ENCODE measurements around the gene MAML3. TPM values are rescaled to one million over a fixed set of nuclear protein-coding genes. Genes with fewer than 3 reads are reported as not detected.

Gene MAML3
- total and polyA plus RNA-seq, 2 of the 13 experiments (the other 11 are each of a cell fraction or from before 2014, with no cell fraction given): 0.05 to 0.13 TPM

- TF ChIP-seq RXRA (CRISPR knock-in tag; IDR thresholded peaks at IDR 0.05) (peak; percentile 44; the same call in 1 of the 2 replicates), RXRB (CRISPR knock-in tag; IDR thresholded peaks at IDR 0.05; ENCODE audit: borderline replicate concordance) (peak; percentile 45; the same call in 1 of the 2 replicates), SIX1 (CRISPR knock-in tag; IDR thresholded peaks at IDR 0.05; ENCODE audit: borderline replicate concordance) (peak; percentile 30; the same call in 1 of the 2 replicates), ATF2 (CRISPR knock-in tag; IDR thresholded peaks at IDR 0.05) (peak; percentile 43; the same call in 1 of the 2 replicates), ZSCAN31 (CRISPR knock-in tag; IDR thresholded peaks at IDR 0.05; ENCODE audit: low read depth) (no peak), TARDBP (CRISPR knock-in tag; IDR thresholded peaks at IDR 0.05) (peak; percentile 21; the same call in 1 of the 2 replicates), KLF9 (CRISPR knock-in tag; IDR thresholded peaks at IDR 0.05; ENCODE audit: low read depth) (no peak), KDM1A (CRISPR knock-in tag; IDR thresholded peaks at IDR 0.05) (0 out of 2 replicates have a peak, but pooled peaks have one; percentile 44), BCL6 (CRISPR knock-in tag; IDR thresholded peaks at IDR 0.05) (peak; percentile 48; the same call in 1 of the 2 replicates), PAXIP1 (CRISPR knock-in tag; conservative IDR thresholded peaks at IDR 0.05) (peak; percentile 67), CTCF (CRISPR knock-in tag; IDR thresholded peaks at IDR 0.05) (peak; percentile 46), SOX5 (CRISPR knock-in tag; IDR thresholded peaks at IDR 0.05; ENCODE audit: borderline replicate concordance) (peak; percentile 86; the same call in 1 of the 2 replicates), ZNF543 (CRISPR knock-in tag; IDR thresholded peaks at IDR 0.05) (peak; percentile 54; the same call in 1 of the 2 replicates), DPF2 (CRISPR knock-in tag; IDR thresholded peaks at IDR 0.05; ENCODE audit: borderline replicate concordance, low read depth) (0 out of 2 replicates have a peak, but pooled peaks have one; percentile 38), ZBTB26 (CRISPR knock-in tag; IDR thresholded peaks at IDR 0.05; ENCODE audit: borderline replicate concordance) (0 out of 2 replicates have a peak, but pooled peaks have one; percentile 22)
- TF ChIP-seq, protein P1, sequence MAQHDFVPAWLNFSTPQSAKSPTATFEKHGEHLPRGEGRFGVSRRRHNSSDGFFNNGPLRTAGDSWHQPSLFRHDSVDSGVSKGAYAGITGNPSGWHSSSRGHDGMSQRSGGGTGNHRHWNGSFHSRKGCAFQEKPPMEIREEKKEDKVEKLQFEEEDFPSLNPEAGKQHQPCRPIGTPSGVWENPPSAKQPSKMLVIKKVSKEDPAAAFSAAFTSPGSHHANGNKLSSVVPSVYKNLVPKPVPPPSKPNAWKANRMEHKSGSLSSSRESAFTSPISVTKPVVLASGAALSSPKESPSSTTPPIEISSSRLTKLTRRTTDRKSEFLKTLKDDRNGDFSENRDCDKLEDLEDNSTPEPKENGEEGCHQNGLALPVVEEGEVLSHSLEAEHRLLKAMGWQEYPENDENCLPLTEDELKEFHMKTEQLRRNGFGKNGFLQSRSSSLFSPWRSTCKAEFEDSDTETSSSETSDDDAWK (CRISPR knock-in tag; IDR thresholded peaks at IDR 0.05): no peak
- TF ChIP-seq, protein P2, sequence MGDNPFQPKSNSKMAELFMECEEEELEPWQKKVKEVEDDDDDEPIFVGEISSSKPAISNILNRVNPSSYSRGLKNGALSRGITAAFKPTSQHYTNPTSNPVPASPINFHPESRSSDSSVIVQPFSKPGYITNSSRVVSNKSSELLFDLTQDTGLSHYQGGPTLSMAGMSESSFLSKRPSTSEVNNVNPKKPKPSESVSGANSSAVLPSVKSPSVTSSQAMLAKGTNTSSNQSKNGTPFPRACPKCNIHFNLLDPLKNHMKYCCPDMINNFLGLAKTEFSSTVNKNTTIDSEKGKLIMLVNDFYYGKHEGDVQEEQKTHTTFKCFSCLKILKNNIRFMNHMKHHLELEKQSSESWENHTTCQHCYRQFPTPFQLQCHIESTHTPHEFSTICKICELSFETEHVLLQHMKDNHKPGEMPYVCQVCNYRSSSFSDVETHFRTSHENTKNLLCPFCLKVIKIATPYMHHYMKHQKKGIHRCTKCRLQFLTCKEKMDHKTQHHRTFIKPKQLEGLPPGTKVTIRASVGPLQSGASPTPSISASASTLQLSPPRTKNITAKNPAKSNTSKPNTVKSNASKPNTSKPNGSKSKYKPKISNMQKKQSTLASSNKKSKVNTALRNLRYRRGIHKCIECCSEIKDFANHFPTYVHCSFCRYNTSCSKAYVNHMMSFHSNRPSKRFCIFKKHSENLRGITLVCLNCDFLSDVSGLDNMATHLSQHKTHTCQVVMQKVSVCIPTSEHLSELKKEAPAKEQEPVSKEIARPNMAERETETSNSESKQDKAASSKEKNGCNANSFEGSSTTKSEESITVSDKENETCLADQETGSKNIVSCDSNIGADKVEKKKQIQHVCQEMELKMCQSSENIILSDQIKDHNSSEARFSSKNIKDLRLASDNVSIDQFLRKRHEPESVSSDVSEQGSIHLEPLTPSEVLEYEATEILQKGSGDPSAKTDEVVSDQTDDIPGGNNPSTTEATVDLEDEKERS (CRISPR knock-in tag; IDR thresholded peaks at IDR 0.05): 0 out of 2 replicates have a peak, but pooled peaks have one; percentile 31
Measured at GRCh38 chr4:139834226-139834662, 319.7 kb downstream of the MAML3 start (continued).

Data from HepG2 (cell line).